CD4-positive, alpha-beta T cell (primary cell): ENCODE data around the gene SLC35D2. TPM values are rescaled to one million over a fixed set of nuclear protein-coding genes. Genes with fewer than 3 reads are reported as not detected.
"Not testable (repeated sequence)": the region's sequence is repeated elsewhere in the genome, so short reads cannot be mapped to it uniquely, and the experiment has no call there.

ENCODE experiments used
- ATAC-seq: fragments of 200-7000 bp; cut with Tn5 transposase; one replicate; pipeline ENCODE4 v1.10.0; 2022; ENCODE audit warnings: mild to moderate bottlenecking; ENCODE audit not compliant: poor library complexity
- CTCF ChIA-PET: fragments of 350-600 bp; sonication (Branson Sonifier 250); formaldehyde crosslinking; loops from one replicate; lab custom pipeline; 2021; ENCODE audit warnings: antibody characterized with exemption, inconsistent platforms; lab: Charles Lee
- POLR2A ChIA-PET: fragments of 350-600 bp; sonication (Branson Sonifier 250); formaldehyde crosslinking; loops from one replicate; lab custom pipeline; 2021; ENCODE audit warnings: antibody characterized with exemption, inconsistent platforms; lab: Charles Lee
- DNase-seq, 14 experiments: peaks; one replicate each; pipeline ENCODE4 v3.0.0-alpha.2; 2013 to 2020; ENCODE audit warnings: mixed read lengths in 2 of 14
- H3K27ac ChIP-seq, 2 donors: one replicate each; pipeline versions ENCODE4 v1.5.1 to v1.7.0; 2013; ENCODE audit warnings: low read length in 2 of 2, low read depth in 1 of 2, mild to moderate bottlenecking in 1 of 2
- H3K27me3 ChIP-seq, 2 experiments: 1 replicate in 1 of 2; 2 replicates in 1 of 2; pipeline versions ENCODE4 v1.6.1 to v1.7.0; 2013; ENCODE audit warnings: low read length in 2 of 2, control low read depth in 1 of 2, mild to moderate bottlenecking in 1 of 2, moderate library complexity in 1 of 2; ENCODE audit not compliant: insufficient read depth in 2 of 2, control insufficient read depth in 1 of 2
- H3K36me3 ChIP-seq: one replicate; pipeline ENCODE4 v1.6.1; 2013; ENCODE audit warnings: low read length, control low read depth; ENCODE audit not compliant: insufficient read depth
- H3K4me1 ChIP-seq: one replicate; pipeline ENCODE4 v1.6.1; 2013; ENCODE audit warnings: low read length, control low read depth; ENCODE audit not compliant: insufficient read depth
- H3K4me3 ChIP-seq: one replicate; pipeline ENCODE4 v1.5.1; 2013; ENCODE audit warnings: mild to moderate bottlenecking, low read length, moderate library complexity
- H3K9me3 ChIP-seq, 2 experiments: 1 replicate in 1 of 2; 2 replicates in 1 of 2; pipeline versions ENCODE4 v1.6.1 to v1.7.0; 2013; ENCODE audit warnings: low read length in 2 of 2, mild to moderate bottlenecking in 2 of 2, control low read depth in 1 of 2, moderate library complexity in 1 of 2; ENCODE audit not compliant: control insufficient read depth in 1 of 2, insufficient read depth in 1 of 2
- H3K27ac Mint-ChIP-seq: one replicate; pipeline ENCODE4 v1.8.0; 2020; ENCODE audit warnings: mixed read lengths
- H3K27me3 Mint-ChIP-seq: one replicate; pipeline ENCODE4 v1.8.0; 2021; ENCODE audit warnings: mixed read lengths
- H3K36me3 Mint-ChIP-seq: one replicate; pipeline ENCODE4 v1.8.0; 2021; ENCODE audit warnings: low read depth, mixed read lengths
- H3K4me1 Mint-ChIP-seq: one replicate; pipeline ENCODE4 v1.8.0; 2021; ENCODE audit warnings: low read depth, mixed read lengths
- H3K4me3 Mint-ChIP-seq: one replicate; pipeline ENCODE4 v1.8.0; 2020; ENCODE audit warnings: mild to moderate bottlenecking, mixed read lengths
- H3K9me3 Mint-ChIP-seq: one replicate; pipeline ENCODE4 v1.8.0; 2020; ENCODE audit warnings: mixed read lengths
- intact Hi-C, 2 experiments: fragments of 100-400 bp; cut with DNase I in 1 of 2; cut with micrococcal nuclease in 1 of 2; formaldehyde crosslinking; loops; one replicate each; pipeline versions ENCODE4 v1.15.1 to v1.9.0; 2023 to 2025; cut with DNase I, micrococcal nuclease
- total RNA-seq, 174 experiments: library from RNA in 2 of 174; stranded (reverse) in 2 of 174; gene quantifications; one replicate each; pipeline ENCODE4 v1.2.3 and lab custom pipeline; 2021 to 2026
- TF ChIP-seq, protein P1 (sequence below): fragments of 200-600 bp; IDR thresholded peaks from one replicate; pipeline ENCODE4 v1.8.0; 2022; ENCODE audit warnings: antibody characterized with exemption, mild to moderate bottlenecking

Gene SLC35D2
- total RNA-seq, 2 experiments from 2014 or later, result 13.2 to 14.7 TPM

- DNase-seq (no peak), ATAC-seq (no peak)
- Histone ChIP-seq H3K27ac (no peak overlapping the region), H3K36me3 (no peaks in the 10 kb centered on the region), H3K4me3 (no peak overlapping the region), H3K27me3 (no peaks in the 10 kb centered on the region), H3K9me3 (no peaks in the 10 kb centered on the region), H3K4me1 (no peaks in the 10 kb centered on the region)
- Mint-ChIP-seq H3K36me3 (peaks cover 7% of the 10 kb centered on the region), H3K4me3 (no peak overlapping the region), H3K4me1 (no peaks in the 10 kb centered on the region), H3K9me3 (no peaks in the 10 kb centered on the region), H3K27me3 (no peaks in the 10 kb centered on the region), H3K27ac (no peak overlapping the region)
- intact Hi-C loops, result no loop called here
- TF ChIP-seq, protein P1, sequence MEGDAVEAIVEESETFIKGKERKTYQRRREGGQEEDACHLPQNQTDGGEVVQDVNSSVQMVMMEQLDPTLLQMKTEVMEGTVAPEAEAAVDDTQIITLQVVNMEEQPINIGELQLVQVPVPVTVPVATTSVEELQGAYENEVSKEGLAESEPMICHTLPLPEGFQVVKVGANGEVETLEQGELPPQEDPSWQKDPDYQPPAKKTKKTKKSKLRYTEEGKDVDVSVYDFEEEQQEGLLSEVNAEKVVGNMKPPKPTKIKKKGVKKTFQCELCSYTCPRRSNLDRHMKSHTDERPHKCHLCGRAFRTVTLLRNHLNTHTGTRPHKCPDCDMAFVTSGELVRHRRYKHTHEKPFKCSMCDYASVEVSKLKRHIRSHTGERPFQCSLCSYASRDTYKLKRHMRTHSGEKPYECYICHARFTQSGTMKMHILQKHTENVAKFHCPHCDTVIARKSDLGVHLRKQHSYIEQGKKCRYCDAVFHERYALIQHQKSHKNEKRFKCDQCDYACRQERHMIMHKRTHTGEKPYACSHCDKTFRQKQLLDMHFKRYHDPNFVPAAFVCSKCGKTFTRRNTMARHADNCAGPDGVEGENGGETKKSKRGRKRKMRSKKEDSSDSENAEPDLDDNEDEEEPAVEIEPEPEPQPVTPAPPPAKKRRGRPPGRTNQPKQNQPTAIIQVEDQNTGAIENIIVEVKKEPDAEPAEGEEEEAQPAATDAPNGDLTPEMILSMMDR, result no peak
- POLR2A ChIA-PET, result no interaction called here
- CTCF ChIA-PET, result no interaction called here
Measured at GRCh38 chr9:96367943-96368342, 15.6 kb downstream of the SLC35D2 start.

- no peaks in the 10 kb centered on the region for H3K4me1 Mint-ChIP-seq
- intact Hi-C loops, result no loop called here
- CTCF ChIA-PET, result no interaction called here
Measured at GRCh38 chr9:96363175-96363967, 20.1 kb downstream of the SLC35D2 start.

GRCh38 chr9:96362119-96362518 lies 21.4 kb downstream of the SLC35D2 start:
- CTCF ChIA-PET, H3K27me3 ChIP-seq, H3K4me1 Mint-ChIP-seq, H3K9me3 ChIP-seq, ATAC-seq, H3K27ac Mint-ChIP-seq, intact Hi-C loops, POLR2A ChIA-PET, H3K4me3 ChIP-seq, H3K4me3 Mint-ChIP-seq, H3K27ac ChIP-seq, H3K9me3 Mint-ChIP-seq, H3K27me3 Mint-ChIP-seq, DNase-seq, H3K4me1 ChIP-seq, H3K36me3 ChIP-seq: not testable (repeated sequence)
- peaks cover 17% of the 10 kb centered on the region for H3K36me3 Mint-ChIP-seq

More at GRCh38 chr9:96363175-96363967, 20.1 kb downstream of the SLC35D2 start:
- Mint-ChIP-seq H3K27me3 (no peaks in the 10 kb centered on the region), H3K9me3 (no peaks in the 10 kb centered on the region), H3K4me3 (no peak overlapping the region), H3K27ac (no peak overlapping the region), H3K36me3 (peaks cover 15% of the 10 kb centered on the region)
- Histone ChIP-seq H3K27ac (no peak overlapping the region), H3K36me3 (peaks cover 7% of the 10 kb centered on the region), H3K27me3 (no peaks in the 10 kb centered on the region), H3K9me3 (no peaks in the 10 kb centered on the region), H3K4me1 (no peaks in the 10 kb centered on the region), H3K4me3 (no peak overlapping the region)
- no peak for ATAC-seq
- no peak for DNase-seq
- TF ChIP-seq, protein P1, result no peak
- POLR2A ChIA-PET, result no interaction called here

DNA sequence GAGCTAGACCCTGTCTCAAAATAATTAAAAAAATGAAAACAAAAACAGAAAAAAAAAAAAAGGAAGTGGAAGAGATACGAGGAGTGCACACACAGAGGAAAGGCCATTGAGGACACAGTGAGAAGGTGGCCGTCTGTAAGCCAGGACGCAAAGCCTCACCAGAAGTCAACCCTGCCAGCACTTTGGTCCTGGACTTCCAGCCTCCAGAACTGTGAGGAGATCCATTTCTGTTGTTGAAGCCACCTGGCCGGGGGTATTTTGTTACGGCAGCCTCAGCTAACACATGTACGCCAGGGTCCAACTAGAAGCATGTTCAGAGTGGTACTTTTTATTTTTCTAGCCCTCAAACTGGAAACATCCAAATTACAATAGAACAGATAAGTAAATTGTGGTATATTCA lies 21.8 kb downstream of the SLC35D2 start:
- Histone ChIP-seq H3K27me3 (no peaks in the 10 kb centered on the region), H3K4me3 (no peak overlapping the region), H3K27ac (no peak overlapping the region), H3K4me1 (no peaks in the 10 kb centered on the region), H3K36me3 (peaks cover 7% of the 10 kb centered on the region), H3K9me3 (no peaks in the 10 kb centered on the region)
- H3K27ac Mint-ChIP-seq, result no peak overlapping the region
- no peaks in the 10 kb centered on the region for H3K27me3 Mint-ChIP-seq
- POLR2A ChIA-PET, result no interaction called here
- DNase-seq (no peak), ATAC-seq (no peak)
- H3K4me1 Mint-ChIP-seq, result no peaks in the 10 kb centered on the region
- no peaks in the 10 kb centered on the region for H3K9me3 Mint-ChIP-seq
- CTCF ChIA-PET, result no interaction called here
- H3K36me3 Mint-ChIP-seq, result peaks cover 21% of the 10 kb centered on the region
- intact Hi-C loops, result no loop called here
- TF ChIP-seq, protein P1, result no peak
- no peak overlapping the region for H3K4me3 Mint-ChIP-seq
